ENCODE results near the gene CCL24. TPM values are rescaled to one million over a fixed set of nuclear protein-coding genes. Genes with fewer than 3 reads are reported as not detected.
"Not testable (repeated sequence)": the region's sequence is repeated elsewhere in the genome, so short reads cannot be mapped to it uniquely, and the experiment has no call there.

CCL24 gene
- total RNA-seq, 1 donor from 2014 or later: not detected

- Histone ChIP-seq H3K4me1 (no peaks in the 10 kb centered on the region), H3K36me3 (no peaks in the 10 kb centered on the region), H3K4me3 (no peak overlapping the region), H3K27ac (no peak overlapping the region), H3K27me3 (no peaks in the 10 kb centered on the region), H3K9me3 (no peaks in the 10 kb centered on the region)
- TF ChIP-seq, protein P1, sequence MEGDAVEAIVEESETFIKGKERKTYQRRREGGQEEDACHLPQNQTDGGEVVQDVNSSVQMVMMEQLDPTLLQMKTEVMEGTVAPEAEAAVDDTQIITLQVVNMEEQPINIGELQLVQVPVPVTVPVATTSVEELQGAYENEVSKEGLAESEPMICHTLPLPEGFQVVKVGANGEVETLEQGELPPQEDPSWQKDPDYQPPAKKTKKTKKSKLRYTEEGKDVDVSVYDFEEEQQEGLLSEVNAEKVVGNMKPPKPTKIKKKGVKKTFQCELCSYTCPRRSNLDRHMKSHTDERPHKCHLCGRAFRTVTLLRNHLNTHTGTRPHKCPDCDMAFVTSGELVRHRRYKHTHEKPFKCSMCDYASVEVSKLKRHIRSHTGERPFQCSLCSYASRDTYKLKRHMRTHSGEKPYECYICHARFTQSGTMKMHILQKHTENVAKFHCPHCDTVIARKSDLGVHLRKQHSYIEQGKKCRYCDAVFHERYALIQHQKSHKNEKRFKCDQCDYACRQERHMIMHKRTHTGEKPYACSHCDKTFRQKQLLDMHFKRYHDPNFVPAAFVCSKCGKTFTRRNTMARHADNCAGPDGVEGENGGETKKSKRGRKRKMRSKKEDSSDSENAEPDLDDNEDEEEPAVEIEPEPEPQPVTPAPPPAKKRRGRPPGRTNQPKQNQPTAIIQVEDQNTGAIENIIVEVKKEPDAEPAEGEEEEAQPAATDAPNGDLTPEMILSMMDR (IDR thresholded peaks at IDR 0.05): no peak
- no peak for DNase-seq (ENCODE audit: low spot score in 2 of 2)
- intact Hi-C loops (cut with DNase I): no loop called here
Observed at GRCh38 chr7:75830978-75831377, 17.4 kb upstream of the CCL24 start.

GRCh38 chr7:75829656-75830055, 16.1 kb upstream of the CCL24 start:
- H3K9me3 ChIP-seq; DNase-seq (ENCODE audit: low spot score in 2 of 2); intact Hi-C loops (cut with DNase I): not testable (repeated sequence)

DNA sequence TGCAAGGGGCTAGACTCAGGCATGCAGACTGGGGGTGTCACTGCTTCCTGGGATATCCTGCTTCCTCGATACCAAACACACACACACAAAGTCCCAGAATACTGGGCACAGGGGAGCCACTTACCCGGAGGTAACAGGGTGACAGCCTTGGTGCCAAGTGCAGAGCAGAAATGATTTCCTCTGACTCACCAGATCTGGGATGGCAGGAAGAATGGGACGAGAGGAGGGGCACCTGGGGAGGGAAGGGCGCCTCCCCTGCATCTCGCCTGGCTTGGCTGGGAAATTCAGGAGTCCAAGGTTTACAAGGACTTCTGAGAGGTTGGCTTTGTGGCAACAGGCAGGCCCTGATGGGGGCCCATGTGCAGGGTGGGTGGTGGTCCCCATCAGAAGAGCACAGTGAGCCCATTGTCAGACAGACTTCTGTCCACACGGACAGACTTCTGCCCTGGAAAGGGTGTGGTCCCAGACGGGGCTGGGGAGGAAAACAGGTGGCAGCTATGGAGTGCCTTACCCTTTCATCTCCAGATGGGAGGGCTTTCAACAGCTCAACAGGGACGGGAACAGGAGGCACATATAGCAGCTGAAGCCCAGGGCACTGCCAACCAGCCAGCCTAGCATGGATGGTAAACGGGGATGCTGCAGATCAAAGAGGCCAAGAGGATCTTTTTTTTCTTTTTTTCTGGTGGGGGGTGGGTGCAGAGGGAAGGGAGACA, 9.7 kb upstream of the CCL24 start:
- Histone ChIP-seq H3K27ac (no peak overlapping the region), H3K27me3 (no peaks in the 10 kb centered on the region), H3K9me3 (no peaks in the 10 kb centered on the region), H3K4me1 (no peaks in the 10 kb centered on the region), H3K4me3 (no peak overlapping the region), H3K36me3 (no peaks in the 10 kb centered on the region)
- intact Hi-C loops (cut with DNase I): no loop called here
- DNase-seq (ENCODE audit: low spot score in 2 of 2): no peak
- TF ChIP-seq, protein P1 (IDR thresholded peaks at IDR 0.05): no peak

More at GRCh38 chr7:75829656-75830055, 16.1 kb upstream of the CCL24 start:
- not testable (repeated sequence) for H3K27ac ChIP-seq, H3K4me1 ChIP-seq, H3K4me3 ChIP-seq, H3K36me3 ChIP-seq, H3K27me3 ChIP-seq

DNA sequence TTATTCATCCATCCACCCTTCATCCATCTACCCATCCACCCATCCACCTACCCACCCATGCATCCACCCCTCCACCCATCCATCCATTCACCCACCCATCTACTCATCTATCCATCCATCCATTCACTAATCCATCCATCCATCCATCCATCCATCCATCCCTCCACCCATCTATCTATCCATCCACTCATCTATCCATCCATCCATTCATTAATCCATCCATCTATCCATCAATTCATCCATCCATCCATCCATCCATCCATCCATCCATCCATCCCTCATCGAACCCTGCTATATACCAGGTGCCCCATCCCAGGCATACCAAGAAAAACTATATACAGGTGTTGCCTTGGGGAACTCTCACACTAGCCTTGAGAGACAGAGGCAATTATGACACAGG, 7.1 kb upstream of the CCL24 start:
- Histone ChIP-seq H3K4me1 (no peaks in the 10 kb centered on the region), H3K27me3 (no peaks in the 10 kb centered on the region), H3K36me3 (no peaks in the 10 kb centered on the region), H3K4me3 (no peak overlapping the region), H3K27ac (no peak overlapping the region), H3K9me3 (no peaks in the 10 kb centered on the region)
- DNase-seq (ENCODE audit: low spot score in 2 of 2): no peak
- TF ChIP-seq, protein P1 (IDR thresholded peaks at IDR 0.05): no peak
- intact Hi-C loops (cut with DNase I): no loop called here

DNA sequence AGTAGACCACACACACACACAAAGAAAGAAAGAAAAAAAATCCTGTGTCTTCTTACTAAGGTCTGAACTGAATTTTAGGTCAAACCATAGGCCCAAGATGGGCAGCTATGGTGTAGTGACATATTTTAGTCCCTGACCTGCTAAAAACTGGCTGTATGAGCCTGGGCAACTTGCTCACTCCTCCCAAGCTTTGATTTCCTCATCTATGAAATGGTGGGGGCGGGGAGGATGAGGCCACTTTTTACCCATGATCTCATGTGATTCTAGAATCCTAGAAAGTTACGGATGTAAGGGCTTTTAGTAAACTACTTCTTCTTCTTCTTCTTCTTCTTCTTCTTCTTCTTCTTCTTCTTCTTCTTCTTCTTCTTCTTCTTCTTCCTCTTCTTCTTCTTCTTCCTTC, 6.1 kb upstream of the CCL24 start:
- Histone ChIP-seq H3K27ac (no peak overlapping the region), H3K4me1 (no peaks in the 10 kb centered on the region), H3K27me3 (no peaks in the 10 kb centered on the region), H3K4me3 (no peak overlapping the region), H3K9me3 (no peaks in the 10 kb centered on the region), H3K36me3 (no peaks in the 10 kb centered on the region)
- peak in 1 of 2 donors; percentile 66 for DNase-seq (ENCODE audit: low spot score in 2 of 2)
- intact Hi-C loops (cut with DNase I): no loop called here
- TF ChIP-seq, protein P1 (IDR thresholded peaks at IDR 0.05): no peak

DNA sequence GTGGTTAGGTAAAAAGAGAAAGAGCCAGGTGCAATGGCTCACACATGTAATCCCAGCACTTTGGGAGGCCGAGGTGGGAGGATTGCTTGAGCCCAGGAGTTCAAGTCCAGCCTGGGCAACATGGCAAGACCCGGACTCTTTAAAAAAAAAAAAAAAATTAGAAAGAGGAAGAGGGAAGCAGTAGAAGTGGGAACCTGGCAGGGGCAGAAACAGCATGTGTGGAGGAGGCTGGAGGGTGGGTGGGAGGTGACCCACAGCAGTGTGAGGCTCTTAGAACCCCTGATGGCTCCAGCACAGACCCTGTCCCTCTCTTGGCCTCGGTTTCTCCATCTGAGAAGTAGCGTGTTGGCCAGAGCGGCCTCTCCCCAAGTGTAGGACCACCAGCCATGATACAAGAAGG, 4.9 kb upstream of the CCL24 start:
- H3K27ac ChIP-seq: no peak overlapping the region
- DNase-seq (ENCODE audit: low spot score in 2 of 2): no peak
- H3K36me3 ChIP-seq: no peaks in the 10 kb centered on the region
- TF ChIP-seq, protein P1 (IDR thresholded peaks at IDR 0.05): no peak
- H3K4me3 ChIP-seq: no peak overlapping the region
- H3K9me3 ChIP-seq: no peaks in the 10 kb centered on the region
- intact Hi-C loops (cut with DNase I): no loop called here
- H3K27me3 ChIP-seq: no peaks in the 10 kb centered on the region
- H3K4me1 ChIP-seq: no peaks in the 10 kb centered on the region
